ENCODE data around the gene DUSP15. TPM values are rescaled to one million over a fixed set of nuclear protein-coding genes. Genes with fewer than 3 reads are reported as not detected.

DUSP15 gene
- total and polyA plus RNA-seq, 2 of the 4 experiments (the other 2 are of a cell fraction): not detected

GRCh38 chr20:31843881-31844280 lies 26.4 kb downstream of the DUSP15 start:
- Histone ChIP-seq H3K36me3 (ENCODE audit: control insufficient read depth, insufficient read depth, low read length) (no peaks in the 10 kb centered on the region), H2BK20ac (ENCODE audit: low read depth, low read length) (no peak overlapping the region), H4K8ac (ENCODE audit: low read depth in 2 of 2, low read length in 2 of 2) (no peak overlapping the region), H2BK5ac (ENCODE audit: low read depth, low read length, poor library complexity, severe bottlenecking) (no peak overlapping the region), H2BK120ac (ENCODE audit: low read depth, low read length) (no peak overlapping the region), H3K9ac (ENCODE audit: low read depth, low read length) (no peak overlapping the region), H3K79me1 (ENCODE audit: low read depth in 1 of 2, low read length in 2 of 2) (no peaks in the 10 kb centered on the region), H3K4me2 (ENCODE audit: low read depth, low read length) (no peak overlapping the region), H4K91ac (ENCODE audit: insufficient read depth, low read depth, low read length) (no peak overlapping the region), H2AK5ac (ENCODE audit: low read depth, low read length) (peak overlapping the region; percentile 34; the same call in 1 of the 2 replicates), H3K23ac (ENCODE audit: low read depth, low read length) (no peak overlapping the region), H2AFZ (replicated peaks; ENCODE audit: low read length, poor library complexity) (no peak overlapping the region), H3K56ac (ENCODE audit: extremely low read depth, insufficient read depth, low read length) (no peak overlapping the region), H3K4ac (ENCODE audit: low read depth, low read length) (no peak overlapping the region), H3K14ac (replicated peaks; ENCODE audit: low read depth, low read length) (no peak overlapping the region), H4K20me1 (ENCODE audit: insufficient read depth, low read length) (peaks cover 13% of the 10 kb centered on the region), H3K9me1 (ENCODE audit: insufficient read depth, low read length) (peaks cover 8% of the 10 kb centered on the region; the same call in 1 of the 2 replicates), H2BK15ac (ENCODE audit: low read depth, low read length) (no peak overlapping the region), H3K27me3 (ENCODE audit: control insufficient read depth, insufficient read depth, low read length) (peaks cover 18% of the 10 kb centered on the region), H3K4me1 (ENCODE audit: control insufficient read depth, insufficient read depth, low read length) (peaks cover 15% of the 10 kb centered on the region), H3K4me3 (ENCODE audit: insufficient read depth, low read depth, low read length) (no peak overlapping the region), H2AK9ac (replicated peaks; ENCODE audit: low read depth, low read length, poor library complexity) (no peak overlapping the region), H3K27ac (ENCODE audit: insufficient read depth, low read length) (no peak overlapping the region), H4K5ac (ENCODE audit: low read depth, low read length) (no peak overlapping the region), H3K9me3 (ENCODE audit: control insufficient read depth, insufficient read depth, low read length) (no peaks in the 10 kb centered on the region), H3K18ac (ENCODE audit: low read depth, low read length) (no peak overlapping the region)
- DNase-seq (no peak), ATAC-seq (ENCODE audit: low read depth) (no peak)
- TF ChIP-seq, protein P1, sequence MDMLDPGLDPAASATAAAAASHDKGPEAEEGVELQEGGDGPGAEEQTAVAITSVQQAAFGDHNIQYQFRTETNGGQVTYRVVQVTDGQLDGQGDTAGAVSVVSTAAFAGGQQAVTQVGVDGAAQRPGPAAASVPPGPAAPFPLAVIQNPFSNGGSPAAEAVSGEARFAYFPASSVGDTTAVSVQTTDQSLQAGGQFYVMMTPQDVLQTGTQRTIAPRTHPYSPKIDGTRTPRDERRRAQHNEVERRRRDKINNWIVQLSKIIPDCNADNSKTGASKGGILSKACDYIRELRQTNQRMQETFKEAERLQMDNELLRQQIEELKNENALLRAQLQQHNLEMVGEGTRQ (IDR thresholded peaks at IDR 0.05; ENCODE audit: low read depth, low read length): no peak
- TF ChIP-seq CTCF (conservative IDR thresholded peaks at IDR 0.05; ENCODE audit: low read depth, low read length): no peak
- no peak for TF ChIP-seq CEBPB (IDR thresholded peaks at IDR 0.05; ENCODE audit: low read depth, low read length)
- no peak for TF ChIP-seq FOS (IDR thresholded peaks at IDR 0.05; ENCODE audit: low read depth, low read length)
- no peak for TF ChIP-seq CHD1 (IDR thresholded peaks at IDR 0.05; ENCODE audit: low read depth, low read length)
- TF ChIP-seq SMC3 (IDR thresholded peaks at IDR 0.05; ENCODE audit: low read depth, low read length): no peak
- TF ChIP-seq, protein P2, sequence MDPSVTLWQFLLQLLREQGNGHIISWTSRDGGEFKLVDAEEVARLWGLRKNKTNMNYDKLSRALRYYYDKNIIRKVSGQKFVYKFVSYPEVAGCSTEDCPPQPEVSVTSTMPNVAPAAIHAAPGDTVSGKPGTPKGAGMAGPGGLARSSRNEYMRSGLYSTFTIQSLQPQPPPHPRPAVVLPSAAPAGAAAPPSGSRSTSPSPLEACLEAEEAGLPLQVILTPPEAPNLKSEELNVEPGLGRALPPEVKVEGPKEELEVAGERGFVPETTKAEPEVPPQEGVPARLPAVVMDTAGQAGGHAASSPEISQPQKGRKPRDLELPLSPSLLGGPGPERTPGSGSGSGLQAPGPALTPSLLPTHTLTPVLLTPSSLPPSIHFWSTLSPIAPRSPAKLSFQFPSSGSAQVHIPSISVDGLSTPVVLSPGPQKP (IDR thresholded peaks at IDR 0.05; ENCODE audit: borderline replicate concordance, low read depth, low read length): no peak
- no peak for TF ChIP-seq MAZ (IDR thresholded peaks at IDR 0.05; ENCODE audit: borderline replicate concordance, low read depth, low read length)
- TF ChIP-seq BHLHE40 (IDR thresholded peaks at IDR 0.05; ENCODE audit: low read depth, low read length): no peak
- no peak for TF ChIP-seq POLR2A (IDR thresholded peaks at IDR 0.05; ENCODE audit: low read depth, low read length)
- no peak for TF ChIP-seq RCOR1 (IDR thresholded peaks at IDR 0.05; ENCODE audit: insufficient replicate concordance, low read length)
- no peak for TF ChIP-seq RFX5 (IDR thresholded peaks at IDR 0.05; ENCODE audit: low read depth, low read length)
- TF ChIP-seq NFE2L2 (IDR thresholded peaks at IDR 0.05; ENCODE audit: low read depth, low read length): no peak
- TF ChIP-seq MXI1 (IDR thresholded peaks at IDR 0.05; ENCODE audit: borderline replicate concordance, low read depth, low read length): no peak
- CTCF ChIA-PET: no interaction called here
- no TSS peak for BruUV-seq (replicated peaks)
- 100% methylated on average over 3 of the region's 5 CpGs; no CpG with 5 or more reads in 1 of the 2 experiments for WGBS, 2 experiments (ENCODE audit: extremely low coverage in 2 of 2, insufficient read length in 1 of 2)
- dilution Hi-C loops (cut with HindIII; ENCODE audit: low sequenced_read_pairs, unreplicated experiment) (no loop called here), intact Hi-C loops (cut with micrococcal nuclease) (no loop called here), in situ Hi-C loops (cut with MboI; ENCODE audit: low sequenced_read_pairs) (loop anchor here (25.0 kb wide), 2 partner anchors 643 to 818 kb away; partner anchors contain the start of gene C20orf203)
- POLR2A ChIA-PET (ENCODE audit: unreplicated experiment): no interaction called here
